ENCODE data around the gene NHLRC4.

The NHLRC4 gene

GRCh38 chr16:540645-541340 is 26.0 kb upstream of the NHLRC4 start:
- no peak overlapping the region for H3K27ac ChIP-seq (ENCODE audit: extremely low read depth, low read depth, low read length)
- TF ChIP-seq ZBTB6 (tag by site-specific recombination; IDR thresholded peaks at IDR 0.05) (no peak), ZNF2 (tag by site-specific recombination; IDR thresholded peaks at IDR 0.05) (no peak), ZNF501 (tag by site-specific recombination; IDR thresholded peaks at IDR 0.05) (no peak), ZNF335 (tag by site-specific recombination; conservative IDR thresholded peaks at IDR 0.05) (no peak), ZNF302 (tag by site-specific recombination; IDR thresholded peaks at IDR 0.05; ENCODE audit: low read depth) (no peak), ZEB2 (tag by site-specific recombination; IDR thresholded peaks at IDR 0.05) (no peak), PRDM2 (tag by site-specific recombination; IDR thresholded peaks at IDR 0.05; ENCODE audit: borderline replicate concordance) (no peak), ZNF114 (tag by site-specific recombination; IDR thresholded peaks at IDR 0.05) (no peak)
- H3K9me3 ChIP-seq (ENCODE audit: control insufficient read depth, insufficient read depth, low read depth, low read length) = no peaks in the 10 kb centered on the region
- ChIA-PET CTCF (interaction anchor here (0.6 kb wide), 1 partner anchor 14 kb away, joined by 3 read pairs; no protein-coding TSS in a partner anchor), POLR2A (no interaction called here)
- no peaks in the 10 kb centered on the region for H3K4me1 ChIP-seq (ENCODE audit: control insufficient read depth, insufficient read depth, low read length)
- H3K4me3 ChIP-seq (ENCODE audit: low read depth, low read length) = no peak overlapping the region
- H3K36me3 ChIP-seq (ENCODE audit: control insufficient read depth in 2 of 2, insufficient read depth in 1 of 2, low read length in 2 of 2) = peaks cover 0 to 46% of the 10 kb centered on the region in 2 experiments; a peak in 2 of 3 replicates

GRCh38 chr16:543301-544164 is 23.3 kb upstream of the NHLRC4 start:
- ChIA-PET CTCF (no interaction called here), POLR2A (interaction anchor here (0.5 to 0.9 kb wide), 2 partner anchors 15 to 44 kb away, joined by 3 to 5 read pairs; no protein-coding TSS in a partner anchor)

More at GRCh38 chr16:543301-544164, 23.3 kb upstream of the NHLRC4 start:
- peaks cover 0 to 32% of the 10 kb centered on the region in 2 experiments; a peak in 2 of 3 replicates for H3K36me3 ChIP-seq (ENCODE audit: control insufficient read depth in 2 of 2, insufficient read depth in 1 of 2, low read length in 2 of 2)
- no peaks in the 10 kb centered on the region for H3K4me1 ChIP-seq (ENCODE audit: control insufficient read depth, insufficient read depth, low read length)
- H3K27ac ChIP-seq (ENCODE audit: extremely low read depth, low read depth, low read length) = no peak overlapping the region
- H3K9me3 ChIP-seq (ENCODE audit: control insufficient read depth, insufficient read depth, low read depth, low read length) = no peaks in the 10 kb centered on the region
- no peak overlapping the region for H3K4me3 ChIP-seq (ENCODE audit: low read depth, low read length)
- TF ChIP-seq ZNF585B (tag by site-specific recombination; IDR thresholded peaks at IDR 0.05) = no peak
- TF ChIP-seq ZNF394 (tag by site-specific recombination; IDR thresholded peaks at IDR 0.05; ENCODE audit: borderline replicate concordance) = no peak
- no peak for TF ChIP-seq ZBTB26 (tag by site-specific recombination; optimal IDR thresholded peaks at IDR 0.05)
- no peak for TF ChIP-seq ZNF157 (tag by site-specific recombination; IDR thresholded peaks at IDR 0.05)
- TF ChIP-seq ZNF777 (tag by site-specific recombination; IDR thresholded peaks at IDR 0.05; ENCODE audit: borderline replicate concordance) = no peak
- peak; percentile 29; the same call in 1 of the 2 replicates for TF ChIP-seq GLIS2 (tag by site-specific recombination; IDR thresholded peaks at IDR 0.05)
- no peak for TF ChIP-seq ZNF518A (tag by site-specific recombination; conservative IDR thresholded peaks at IDR 0.05; ENCODE audit: low read depth)
- TF ChIP-seq ZIC2 (tag by site-specific recombination; IDR thresholded peaks at IDR 0.05) = peak; percentile 12; the same call in 1 of the 2 replicates
- no peak for TF ChIP-seq ZNF324 (tag by site-specific recombination; IDR thresholded peaks at IDR 0.05)

Data from HEK293 (cell line).